Measurements from ENCODE around the gene NRN1L. TPM values are rescaled to one million over a fixed set of nuclear protein-coding genes. Genes with fewer than 3 reads are reported as not detected.

NRN1L gene
- total RNA-seq, 1 donor from 2014 or later = 1.1 TPM

GRCh38 chr16:67878846-67879245, 5.8 kb upstream of the NRN1L start:
- DNase-seq (ENCODE audit: low read depth) = no peak
- Histone ChIP-seq H3K36me3 (ENCODE audit: control insufficient read depth, insufficient read depth, low read length) (peaks cover 4% of the 10 kb centered on the region), H3K27me3 (ENCODE audit: control insufficient read depth, insufficient read depth, low read length) (no peaks in the 10 kb centered on the region), H3K4me3 (ENCODE audit: low read depth, low read length) (no peak overlapping the region)
- TF ChIP-seq CTCF (IDR thresholded peaks at IDR 0.05; ENCODE audit: insufficient read depth, low read length, poor library complexity, severe bottlenecking) = no peak

GRCh38 chr16:67879462-67879861, 5.2 kb upstream of the NRN1L start:
- TF ChIP-seq CTCF (IDR thresholded peaks at IDR 0.05; ENCODE audit: insufficient read depth, low read length, poor library complexity, severe bottlenecking) = no peak
- no peak for DNase-seq (ENCODE audit: low read depth)
- Histone ChIP-seq H3K27me3 (ENCODE audit: control insufficient read depth, insufficient read depth, low read length) (no peaks in the 10 kb centered on the region), H3K36me3 (ENCODE audit: control insufficient read depth, insufficient read depth, low read length) (peaks cover 4% of the 10 kb centered on the region), H3K4me3 (ENCODE audit: low read depth, low read length) (no peak overlapping the region)

- DNase-seq (ENCODE audit: low read depth) = no peak
- TF ChIP-seq CTCF (IDR thresholded peaks at IDR 0.05; ENCODE audit: insufficient read depth, low read length, poor library complexity, severe bottlenecking) = no peak
- H3K36me3 ChIP-seq (ENCODE audit: control insufficient read depth, insufficient read depth, low read length) = peaks cover 4% of the 10 kb centered on the region
- no peak overlapping the region for H3K4me3 ChIP-seq (ENCODE audit: low read depth, low read length)
- no peaks in the 10 kb centered on the region for H3K27me3 ChIP-seq (ENCODE audit: control insufficient read depth, insufficient read depth, low read length)
Observed at GRCh38 chr16:67879936-67880335, 4.7 kb upstream of the NRN1L start.

GRCh38 chr16:67880584-67880983, 4.1 kb upstream of the NRN1L start:
- no peaks in the 10 kb centered on the region for H3K27me3 ChIP-seq (ENCODE audit: control insufficient read depth, insufficient read depth, low read length)
- DNase-seq (ENCODE audit: low read depth) = no peak
- peaks cover 4% of the 10 kb centered on the region for H3K36me3 ChIP-seq (ENCODE audit: control insufficient read depth, insufficient read depth, low read length)
- no peak overlapping the region for H3K4me3 ChIP-seq (ENCODE audit: low read depth, low read length)
- no peak for TF ChIP-seq CTCF (IDR thresholded peaks at IDR 0.05; ENCODE audit: insufficient read depth, low read length, poor library complexity, severe bottlenecking)

GRCh38 chr16:67881621-67882161, 3.0 kb upstream of the NRN1L start:
- Histone ChIP-seq H3K4me3 (ENCODE audit: low read depth, low read length) (no peak overlapping the region), H3K27me3 (ENCODE audit: control insufficient read depth, insufficient read depth, low read length) (no peaks in the 10 kb centered on the region), H3K36me3 (ENCODE audit: control insufficient read depth, insufficient read depth, low read length) (peaks cover 4% of the 10 kb centered on the region)
- TF ChIP-seq CTCF (IDR thresholded peaks at IDR 0.05; ENCODE audit: insufficient read depth, low read length, poor library complexity, severe bottlenecking) = no peak
- DNase-seq (ENCODE audit: low read depth) = no peak

Data from kidney epithelial cell (primary cell).